NK-92 treated with Interleukin-12 subunit alpha and Interleukin-12 subunit beta, amount 100 ng/mL, for 24 hours (cell line): ENCODE data around the gene GGA2.
"Not testable (repeated sequence)": the region's sequence is repeated elsewhere in the genome, so short reads cannot be mapped to it uniquely, and the experiment has no call there.

ENCODE experiments used
- DNase-seq: peaks from one replicate; lab custom pipeline; 2025; lab: John Stamatoyannopoulos, UW

GGA2 gene

DNA sequence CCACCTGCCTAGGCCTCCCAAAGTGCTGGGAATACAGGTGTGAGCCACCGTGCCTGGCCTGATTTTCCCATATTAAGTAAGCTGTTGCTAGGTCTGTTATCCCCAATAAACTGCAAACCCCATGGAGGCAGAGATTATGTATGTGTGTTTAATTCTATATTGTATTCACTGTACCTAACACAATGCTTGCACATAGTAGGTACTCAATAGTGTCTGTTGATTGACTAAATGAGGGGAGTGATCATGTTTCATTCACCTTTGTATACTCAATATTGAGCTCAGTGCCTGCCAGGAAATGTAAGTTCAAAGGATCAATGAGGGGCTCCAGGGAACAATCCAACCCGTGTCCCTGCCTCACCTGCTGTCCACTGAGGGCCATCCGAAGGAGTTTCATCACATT, 14.6 kb upstream of the GGA2 start:
- DNase-seq: no peak

DNA sequence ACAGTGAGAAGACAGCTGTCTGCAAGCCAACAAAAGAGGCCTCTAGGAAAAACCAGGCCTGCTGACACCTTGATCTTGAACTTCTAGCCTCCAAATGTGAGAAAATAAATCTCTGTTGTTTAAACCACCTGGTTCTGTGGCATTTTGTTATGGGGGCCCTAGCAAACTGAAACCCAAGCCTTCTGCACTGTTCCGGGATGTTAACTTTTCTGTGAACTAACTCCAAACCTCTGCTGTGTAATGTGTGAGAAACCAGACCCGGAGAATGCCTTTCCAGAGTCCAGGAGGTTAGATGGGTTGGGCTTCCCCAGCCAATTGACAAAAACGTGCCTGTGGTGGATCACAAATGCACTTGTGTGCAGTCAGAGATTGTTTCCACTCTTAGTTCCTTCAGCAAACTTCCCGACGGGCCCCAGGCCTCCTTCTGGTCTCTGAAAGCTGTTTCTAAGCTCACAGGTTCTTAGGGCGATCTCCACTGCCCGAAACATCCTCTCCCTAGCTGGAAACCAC, 13.6 kb upstream of the GGA2 start:
- DNase-seq: no peak

DNA sequence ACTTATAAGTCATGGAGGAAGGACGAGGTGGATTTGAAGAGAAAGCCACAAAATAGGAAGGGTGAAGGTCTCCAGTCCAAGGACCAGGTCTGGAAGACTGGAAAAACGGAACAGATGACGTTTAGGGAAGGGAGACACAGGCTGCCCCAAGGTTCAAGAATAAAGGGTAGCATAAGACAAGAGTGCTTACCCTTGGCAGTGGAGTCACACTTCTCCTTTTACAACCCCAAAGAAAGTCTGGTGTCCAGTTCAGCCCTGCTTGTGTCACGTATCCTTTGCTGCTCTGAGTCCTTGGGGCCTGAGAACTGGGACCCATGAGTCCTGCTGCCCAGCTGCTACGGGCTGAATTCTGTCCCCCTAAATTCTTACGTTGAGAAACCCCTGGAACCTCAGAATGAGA, 13.0 kb upstream of the GGA2 start:
- DNase-seq: no peak

DNA sequence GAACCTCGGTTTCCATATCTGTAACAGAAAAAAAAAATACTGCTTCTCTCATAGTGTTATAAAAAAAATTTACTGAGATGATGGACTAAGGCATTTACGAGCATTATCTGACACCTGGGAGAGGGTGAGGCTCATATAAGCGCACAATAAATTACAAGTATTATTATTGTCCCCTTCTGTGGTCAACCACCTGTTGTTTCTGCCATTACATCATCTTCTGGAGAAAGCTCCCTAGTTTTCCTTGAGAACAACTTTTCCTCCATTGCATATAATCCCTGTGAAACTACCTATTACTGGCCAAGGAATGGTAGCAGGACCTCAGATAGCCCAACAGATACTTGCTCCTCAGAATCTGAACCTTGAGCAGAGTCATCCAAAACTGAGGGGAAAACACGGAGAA, 11.7 kb upstream of the GGA2 start:
- DNase-seq: no peak

DNA sequence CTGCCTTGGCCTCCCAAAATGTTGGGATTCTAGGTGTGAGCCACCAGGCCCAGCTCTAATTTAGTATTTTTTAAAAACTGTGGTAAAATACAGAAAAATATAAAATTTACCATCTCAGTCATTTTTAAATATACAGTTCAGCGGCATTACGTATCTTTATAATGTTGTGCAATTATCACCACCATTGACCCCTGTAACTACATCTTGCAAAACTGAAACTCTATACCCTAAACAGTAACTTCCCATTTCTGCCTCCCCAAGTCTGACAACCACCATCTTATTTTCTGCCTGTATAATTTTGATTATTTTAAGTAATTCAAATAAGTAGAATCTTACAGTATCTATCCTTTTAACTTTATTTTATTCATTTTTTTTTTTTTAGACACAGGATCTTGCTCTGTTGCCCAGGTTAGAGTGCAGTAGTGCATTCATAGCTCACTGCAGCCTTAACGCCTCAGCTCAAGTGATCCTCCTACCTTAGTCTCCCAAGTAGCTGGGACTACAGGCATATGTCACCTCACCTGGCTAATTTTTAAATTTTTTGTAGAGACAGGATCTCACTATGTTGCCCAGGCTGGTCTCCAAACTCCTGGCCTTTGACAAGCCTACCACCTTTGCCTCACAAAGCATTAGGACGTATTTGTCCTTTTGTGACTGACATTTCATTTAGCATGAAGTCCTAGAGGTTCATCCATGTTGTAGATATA, 10.9 kb upstream of the GGA2 start:
- no peak for DNase-seq

DNA sequence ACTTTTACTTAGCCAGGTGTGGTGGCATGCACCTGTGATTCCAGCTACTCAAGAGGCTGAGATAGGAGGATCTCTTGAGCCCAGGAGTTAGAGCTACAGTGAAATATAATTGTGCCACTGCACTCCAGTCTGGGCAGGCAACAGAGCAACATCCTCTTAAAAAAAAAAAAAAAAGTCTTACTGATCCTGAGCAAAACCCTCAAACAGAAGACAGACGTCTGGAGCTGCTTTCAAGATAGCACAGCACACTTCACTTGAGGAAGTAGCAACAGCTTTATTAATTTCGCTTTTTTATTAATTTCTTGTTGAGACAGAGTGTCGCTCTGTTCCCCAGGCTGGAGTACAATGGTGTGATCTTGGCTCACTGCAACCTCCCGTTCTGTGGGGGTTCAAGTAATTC, 10.2 kb upstream of the GGA2 start:
- no peak for DNase-seq

DNA sequence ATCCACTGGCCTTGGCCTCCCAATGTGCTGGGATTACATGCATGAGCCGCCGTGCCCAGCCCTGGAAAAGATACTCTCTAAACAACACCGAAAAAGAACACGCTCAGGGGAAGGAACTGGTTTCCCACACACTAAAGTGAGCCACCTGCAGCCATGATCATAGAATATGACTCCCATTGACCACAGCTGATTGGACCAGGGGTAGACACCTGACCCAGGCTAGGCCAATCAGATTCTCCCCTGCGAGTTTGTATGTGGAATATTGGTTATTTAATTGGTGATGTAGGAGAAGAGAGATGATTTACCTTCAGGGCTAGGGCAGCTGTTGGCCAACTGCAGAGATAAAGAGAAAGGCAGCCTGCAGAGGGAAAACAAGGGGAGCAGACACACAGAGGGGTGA, 9.0 kb upstream of the GGA2 start:
- DNase-seq: no peak

DNA sequence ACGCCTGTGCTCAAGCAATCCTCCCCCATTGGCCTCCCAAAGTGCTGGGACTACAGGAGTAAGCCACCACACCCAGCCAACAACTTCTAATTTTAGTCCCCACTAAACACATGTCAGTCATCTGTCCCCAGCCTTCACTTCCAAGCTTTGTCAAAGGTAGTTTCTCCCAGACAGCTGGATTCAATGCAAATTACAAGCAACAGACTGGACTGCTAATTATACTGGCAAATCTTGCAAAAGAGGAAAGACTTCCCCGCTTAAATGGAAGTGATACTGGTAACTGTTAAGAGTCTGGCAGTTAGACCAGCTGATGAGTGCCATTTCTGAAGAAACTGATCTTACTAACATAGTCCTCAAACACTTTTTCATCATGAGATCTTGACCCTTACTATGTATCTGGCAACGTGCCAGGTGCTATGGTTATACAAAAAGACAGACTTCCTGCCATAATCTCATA, 8.2 kb upstream of the GGA2 start:
- DNase-seq: no peak

DNA sequence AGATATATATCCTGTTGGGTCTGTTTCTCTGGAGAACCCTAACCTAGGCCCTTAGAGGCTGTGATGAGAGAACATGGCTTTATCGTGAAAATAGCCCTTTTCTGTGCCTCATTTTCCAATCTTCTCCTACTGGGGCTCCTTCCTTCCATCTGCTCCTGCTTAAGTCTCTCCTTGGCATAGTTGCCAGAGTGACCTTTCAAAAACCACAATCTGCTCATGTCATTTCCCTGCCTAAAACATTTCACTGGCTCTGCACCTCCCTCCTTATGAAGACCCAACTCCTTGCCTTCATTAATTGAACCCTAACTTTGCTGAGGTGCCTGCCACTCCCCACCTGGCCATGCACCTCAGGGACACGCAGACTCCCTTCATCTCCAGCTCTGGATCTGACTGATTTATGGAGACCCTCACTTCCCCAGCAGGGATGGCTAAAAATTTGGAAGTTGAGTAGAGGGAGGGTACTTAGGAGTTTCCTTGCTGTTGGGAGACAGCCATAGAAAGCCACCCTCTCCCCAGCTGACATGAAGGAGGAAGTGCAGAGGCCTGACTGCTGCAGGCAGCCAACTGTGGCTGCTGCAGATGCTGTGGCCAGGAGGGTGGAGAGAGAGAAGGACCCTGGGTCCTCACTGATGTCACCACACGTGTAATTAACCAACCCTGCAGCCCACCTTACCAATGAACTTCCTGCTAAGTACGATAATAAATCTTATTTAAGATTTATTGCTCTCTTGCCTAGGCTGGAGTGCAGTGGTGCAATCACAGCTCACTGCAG, 6.3 kb upstream of the GGA2 start:
- DNase-seq: no peak

DNA sequence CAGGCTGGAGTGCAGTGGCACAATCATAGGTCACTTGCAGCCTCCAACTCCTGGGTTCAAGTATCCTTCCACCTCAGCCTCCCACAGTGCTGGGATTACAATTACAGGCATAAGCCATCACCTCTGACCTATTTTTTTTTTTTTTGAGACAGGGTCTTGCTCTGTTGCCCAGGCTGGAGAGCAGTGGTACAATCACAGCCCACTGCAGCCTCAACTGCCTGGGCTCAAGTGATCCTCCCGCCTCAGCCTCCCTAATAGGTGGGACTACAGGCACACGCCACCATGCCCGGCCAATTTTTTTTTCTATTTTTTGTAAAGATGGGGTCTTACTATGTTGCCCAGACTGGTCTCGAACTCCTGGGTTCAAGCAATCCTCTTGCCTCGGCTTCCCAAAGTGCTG, 5.6 kb upstream of the GGA2 start:
- DNase-seq: no peak

DNA sequence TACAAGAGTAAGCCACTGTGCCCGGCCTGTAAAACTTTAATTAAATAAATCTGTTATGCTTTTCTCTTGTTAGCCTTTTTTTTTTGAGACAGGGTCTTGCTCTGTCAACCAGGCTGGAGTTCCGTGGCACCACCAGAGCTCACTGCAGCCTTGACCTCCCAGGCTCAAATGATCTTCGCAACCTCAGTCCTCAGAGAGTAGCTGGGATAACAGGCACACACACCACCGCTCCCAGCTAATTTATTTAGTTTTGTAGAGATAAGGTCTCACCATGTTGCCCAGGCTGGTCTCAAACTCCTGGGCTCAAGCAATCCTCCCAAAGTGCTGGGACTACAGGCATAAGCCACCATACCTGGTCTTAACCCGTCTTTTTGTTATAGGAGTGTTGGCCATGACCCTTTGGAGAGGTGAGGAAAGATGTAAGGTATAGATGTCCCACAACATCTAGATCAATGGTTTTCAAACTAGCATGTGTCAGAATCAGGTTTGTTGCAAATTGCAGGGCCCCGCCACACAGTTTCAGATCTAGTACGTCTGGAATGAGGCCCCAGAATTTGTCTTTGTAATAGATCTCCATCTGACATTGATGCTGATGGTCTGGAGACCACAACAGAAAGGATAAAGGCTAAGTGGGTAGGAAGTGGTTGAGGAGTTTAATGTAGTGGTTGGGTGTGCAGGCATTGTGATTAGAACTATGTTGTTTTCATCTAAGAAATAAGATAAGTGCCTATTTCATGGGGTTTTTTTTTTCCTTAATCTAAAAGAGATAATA, 4.3 kb upstream of the GGA2 start:
- no peak for DNase-seq

DNA sequence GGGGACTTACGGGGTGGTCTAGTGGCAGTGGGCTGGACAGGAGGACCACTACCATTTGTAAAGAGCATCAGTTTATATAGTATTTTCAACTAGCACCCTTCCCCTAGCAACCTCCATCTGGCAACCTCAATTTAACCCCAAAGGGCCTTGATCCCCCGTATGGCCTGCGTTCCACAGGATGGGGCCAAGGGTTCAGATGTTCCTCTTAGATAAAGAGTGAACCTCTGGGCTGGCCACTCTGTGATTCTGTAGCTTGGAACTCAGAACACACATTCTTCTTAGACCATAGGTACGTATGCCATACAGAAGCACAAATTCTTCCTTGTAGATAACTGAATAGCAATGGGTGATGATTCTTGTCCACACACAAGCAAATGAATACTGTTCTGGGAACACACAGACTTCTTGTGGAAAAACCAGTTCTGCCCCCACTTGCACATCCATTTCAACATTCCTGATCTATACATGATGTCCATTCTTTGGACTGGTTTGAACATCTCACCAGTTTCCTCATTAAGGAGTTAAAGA, 1.9 kb upstream of the GGA2 start:
- DNase-seq: no peak

DNA sequence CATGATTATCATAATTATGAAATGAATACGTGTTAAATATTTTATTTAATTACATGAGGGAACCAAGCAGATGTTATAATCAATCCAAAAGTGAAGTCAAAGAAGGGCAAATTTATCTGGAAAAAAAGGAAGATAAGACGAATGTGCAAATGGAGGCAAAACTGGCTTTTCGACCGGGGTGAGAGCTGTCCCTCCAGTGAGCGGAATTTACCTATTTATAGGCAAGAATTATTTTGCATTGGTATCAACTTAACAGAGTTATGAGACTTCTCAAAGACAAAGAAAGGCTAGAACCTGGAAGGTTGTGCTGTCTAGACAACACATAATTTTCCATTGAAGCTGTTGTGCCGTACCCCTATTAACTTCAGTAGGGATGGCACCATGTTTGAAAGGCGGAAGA, 1.4 kb upstream of the GGA2 start:
- DNase-seq: no peak

DNA sequence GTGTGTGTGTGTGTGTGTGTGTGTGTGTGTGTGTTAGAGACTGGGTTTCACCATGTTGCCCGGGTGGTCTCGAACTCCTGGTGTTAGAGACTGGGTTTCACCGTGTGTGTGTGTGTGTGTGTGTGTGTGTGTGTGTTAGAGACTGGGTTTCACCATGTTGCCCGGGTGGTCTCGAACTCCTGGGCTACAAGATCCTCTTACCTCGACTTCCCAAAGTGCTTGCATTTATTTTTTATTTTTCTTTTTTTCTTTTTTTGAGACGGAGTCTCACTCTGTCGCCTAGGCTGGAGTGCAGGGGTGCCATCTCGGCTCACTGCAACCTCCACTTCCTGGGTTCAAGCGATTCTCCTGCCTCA, 599 bp upstream of the GGA2 start:
- not testable (repeated sequence) for DNase-seq

DNA sequence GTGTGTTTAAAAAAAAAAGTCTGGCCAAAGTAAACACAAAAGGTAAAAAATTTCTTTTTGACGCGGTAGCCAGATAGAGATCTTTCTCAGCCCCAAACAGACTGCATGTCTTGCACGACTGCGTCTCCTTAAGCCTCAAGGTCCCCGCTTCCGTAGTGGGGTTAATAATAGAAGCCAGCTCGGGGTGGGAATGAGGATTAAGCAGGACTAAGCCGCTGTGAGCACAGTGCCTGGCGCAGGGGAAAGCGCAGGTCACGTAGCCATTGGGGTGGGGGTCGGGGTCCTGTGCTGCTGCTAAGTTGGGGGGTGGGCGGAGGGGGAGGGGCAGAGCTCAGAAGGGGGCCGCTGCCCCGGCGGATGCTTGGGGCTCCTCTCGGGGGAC, 521 bp downstream of the GGA2 start:
- no peak for DNase-seq

DNA sequence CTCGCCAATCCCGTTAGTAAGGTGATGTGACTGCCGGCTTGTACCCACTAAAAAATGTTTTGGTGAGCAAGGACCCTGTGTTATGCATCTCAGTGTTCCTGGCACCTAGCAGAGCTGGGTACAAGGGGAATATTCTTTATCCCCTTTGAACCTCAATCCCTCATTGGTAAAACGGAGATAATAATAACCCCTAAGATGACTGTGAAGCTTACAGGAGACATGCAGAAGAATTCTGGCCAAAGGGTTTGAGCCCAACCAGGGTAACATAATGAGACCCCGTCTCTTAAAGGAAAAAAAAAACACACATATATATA, 896 bp downstream of the GGA2 start:
- DNase-seq: no peak

DNA sequence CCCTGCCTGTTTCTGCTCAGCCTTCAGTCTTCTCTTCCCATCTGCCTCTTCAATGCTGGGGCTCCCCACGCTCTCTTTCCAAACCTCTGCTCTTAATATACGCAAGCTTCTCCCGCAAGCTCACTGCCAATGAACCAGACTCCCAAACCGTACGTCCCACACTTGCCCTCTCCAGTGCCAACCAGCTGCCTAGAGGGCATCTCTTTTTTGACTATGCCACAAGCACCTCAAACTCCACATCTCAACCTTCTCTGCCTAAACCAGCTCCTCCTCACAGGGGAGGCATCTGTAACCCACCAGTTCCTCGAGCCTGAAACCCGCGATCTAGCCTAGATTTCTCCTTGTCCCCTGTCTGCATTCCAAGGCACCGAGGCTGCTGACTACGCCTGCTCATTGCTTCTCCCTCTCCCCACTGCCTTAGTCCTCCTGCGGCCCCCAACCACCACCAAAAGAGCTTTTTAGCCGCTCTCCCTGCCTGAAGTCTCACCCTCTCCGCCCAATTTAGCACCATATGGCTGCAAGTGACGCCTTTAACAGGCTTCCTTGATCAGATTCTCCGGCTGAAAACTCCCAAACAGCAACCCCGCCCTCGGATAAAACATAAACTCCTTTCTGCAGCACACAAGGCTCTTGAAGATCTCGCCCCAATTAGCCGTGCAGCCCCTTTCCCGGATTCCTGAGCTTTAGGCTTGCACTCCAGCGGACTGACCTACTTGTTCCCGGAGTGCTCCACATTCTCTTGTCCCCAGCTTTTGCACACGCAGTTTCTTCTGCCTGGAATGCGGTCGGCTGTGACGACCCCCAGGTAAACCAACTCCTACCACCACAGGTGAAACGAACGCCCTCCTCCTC, 1.5 kb downstream of the GGA2 start:
- no peak for DNase-seq

DNA sequence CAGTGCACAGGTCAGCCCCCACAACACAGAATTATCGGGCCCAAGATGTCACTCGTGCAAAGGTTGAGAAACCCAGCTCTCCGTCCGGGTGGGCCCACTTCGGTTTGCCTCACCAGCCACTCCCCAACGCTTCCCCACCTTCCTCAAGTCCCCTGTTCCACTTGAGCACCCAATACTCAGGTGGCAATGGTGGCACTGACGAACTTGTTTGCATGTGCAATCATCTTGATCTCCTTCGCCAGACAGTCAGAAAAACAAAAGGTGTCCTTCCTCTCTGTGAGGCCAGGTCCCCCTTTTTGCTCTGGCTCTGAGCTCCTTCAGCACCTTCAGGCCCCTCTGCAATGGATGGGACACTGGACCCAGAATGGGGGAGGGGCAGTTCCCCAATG, 3.7 kb downstream of the GGA2 start:
- DNase-seq: no peak

DNA sequence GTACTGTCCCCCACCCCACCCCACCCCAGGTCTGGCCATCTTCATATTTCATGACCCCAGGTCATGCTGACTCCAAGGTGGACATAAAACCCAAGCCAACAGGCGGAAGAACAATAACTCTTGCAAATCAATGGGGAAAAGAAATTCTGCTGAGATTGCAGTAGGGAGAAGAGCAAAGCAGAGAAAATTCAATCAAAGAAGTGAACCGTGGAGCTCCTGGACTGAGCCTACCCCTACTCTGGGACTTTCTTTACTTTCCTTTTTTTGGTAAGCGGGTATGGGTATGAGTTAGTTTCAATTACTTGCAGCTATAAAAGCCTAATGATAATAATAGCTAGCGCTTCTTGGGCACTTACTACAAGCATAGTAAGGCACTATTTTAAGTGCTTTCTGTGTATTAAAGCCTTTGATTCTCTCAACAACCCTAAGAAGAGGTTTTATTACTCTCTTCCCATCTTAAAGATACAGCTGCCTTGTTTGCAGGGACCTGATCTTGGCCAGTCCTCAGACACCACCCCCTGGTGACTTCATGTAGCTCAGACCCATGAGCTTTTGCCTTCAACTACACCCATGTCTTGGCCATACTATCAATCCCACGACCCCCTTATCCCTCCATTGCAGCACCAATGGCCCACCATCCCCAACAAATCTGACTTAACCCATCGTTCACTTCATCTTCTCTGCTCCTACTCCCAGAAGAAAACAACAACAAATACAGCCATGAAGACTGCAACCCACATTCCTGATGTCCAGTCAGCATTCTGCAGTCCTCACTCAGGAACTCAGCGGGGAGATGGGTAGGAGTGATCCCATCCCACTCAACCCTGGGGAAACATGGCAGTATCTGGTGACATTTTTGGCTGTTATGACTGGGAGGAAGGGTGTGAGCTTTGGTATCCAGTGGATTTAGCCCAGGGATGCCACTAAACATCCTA, 4.4 kb downstream of the GGA2 start:
- no peak for DNase-seq

DNA sequence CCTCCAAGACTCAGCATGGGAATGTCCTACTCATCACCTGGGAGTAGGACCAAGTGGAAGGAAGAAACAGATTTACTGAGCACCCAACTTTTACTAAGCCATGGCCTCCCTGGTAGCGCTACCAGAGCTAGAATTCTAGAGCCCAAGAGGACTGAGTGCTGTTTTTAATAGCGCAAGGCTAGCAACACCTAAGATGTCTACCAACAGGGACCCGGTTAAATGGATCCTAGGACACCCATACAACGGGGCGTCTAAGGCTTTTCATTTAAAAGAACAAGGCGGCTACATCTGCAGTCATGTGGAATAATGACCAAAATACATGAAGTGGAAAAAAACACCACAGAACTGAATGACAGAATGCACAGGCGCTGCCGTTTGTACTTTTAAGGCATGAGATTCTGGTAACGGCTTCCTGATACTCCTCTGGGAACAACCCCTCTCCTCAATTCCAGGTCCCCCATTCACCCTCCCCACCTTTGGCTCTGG, 5.1 kb downstream of the GGA2 start:
- no peak for DNase-seq
